ENCODE data around the gene FUT8.

Gene FUT8

DNA sequence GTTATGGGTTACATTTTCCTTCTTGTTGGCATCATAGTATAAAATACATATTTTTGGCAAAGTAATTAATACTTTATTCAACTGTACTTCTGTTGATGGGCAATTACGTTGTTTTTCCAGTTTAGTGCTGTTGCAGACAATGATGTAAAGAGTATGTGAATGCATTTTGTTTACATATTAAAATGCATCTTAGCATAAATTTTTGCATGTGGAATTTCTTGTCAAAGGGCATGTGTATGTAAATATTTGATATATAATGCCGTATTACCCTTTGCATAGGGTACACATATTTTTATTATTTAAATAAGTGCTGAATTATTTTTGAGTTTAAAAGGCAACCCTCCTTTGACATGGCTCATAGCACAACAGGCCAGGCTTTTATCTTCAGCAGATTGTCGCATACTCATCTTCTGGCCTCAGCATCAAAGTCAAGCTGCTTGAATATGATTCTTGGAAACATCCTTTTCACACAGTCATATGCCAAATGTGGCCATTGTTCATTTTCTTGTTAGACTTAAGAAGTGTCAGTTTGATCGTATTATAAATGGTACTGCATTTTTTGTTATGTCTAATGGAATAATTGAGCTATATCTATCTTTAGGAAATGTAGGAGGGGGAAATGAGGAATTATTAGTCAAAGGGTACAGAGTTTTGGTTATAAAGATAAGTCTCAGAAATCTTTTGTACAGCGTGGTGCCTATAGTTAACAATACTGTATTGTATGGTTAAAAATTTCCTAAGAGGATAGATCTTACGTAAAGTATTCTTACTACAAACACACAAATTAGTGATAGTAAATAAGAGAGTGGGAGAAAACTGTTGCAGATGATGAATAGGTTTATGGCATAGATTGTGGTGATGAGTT is 138.5 kb downstream of the FUT8 start:
- Mint-ChIP-seq H3K4me3 (no peak overlapping the region), H3K27ac (no peak overlapping the region), H3K36me3 (peaks cover 0 to 2% of the 10 kb centered on the region in 2 donors), H3K4me1 (peaks cover 8 to 14% of the 10 kb centered on the region in 2 donors), H3K27me3 (no peaks in the 10 kb centered on the region), H3K9me3 (peaks cover 0 to 3% of the 10 kb centered on the region in 2 donors)
- no peak for DNase-seq
- ATAC-seq (replicated peaks) = no peak

DNA sequence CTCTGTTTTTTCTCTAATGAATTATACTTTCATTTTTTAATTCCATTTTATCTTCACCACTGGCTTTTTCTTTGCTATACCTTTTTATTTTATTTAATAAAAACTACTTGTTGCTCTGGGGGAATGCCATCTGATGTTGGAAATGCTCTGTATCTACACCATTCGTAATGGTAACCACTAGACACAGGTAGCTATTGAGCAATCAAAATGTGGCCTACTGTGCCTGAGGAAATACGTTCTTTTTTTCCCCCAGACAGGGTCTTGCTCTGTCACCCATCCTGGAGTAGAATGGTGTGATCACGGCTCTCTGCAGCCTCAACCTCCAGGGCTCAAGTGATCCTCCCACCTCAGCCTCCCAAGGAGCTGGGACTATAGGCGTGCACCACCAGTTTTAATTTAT is 140.2 kb downstream of the FUT8 start:
- H3K9me3 Mint-ChIP-seq = peaks cover 0 to 3% of the 10 kb centered on the region in 2 donors
- H3K4me1 Mint-ChIP-seq = peaks cover 11 to 14% of the 10 kb centered on the region in 2 donors
- no peak overlapping the region for H3K27ac Mint-ChIP-seq
- H3K36me3 Mint-ChIP-seq = peaks cover 0 to 2% of the 10 kb centered on the region in 2 donors
- no peak for DNase-seq
- H3K27me3 Mint-ChIP-seq = no peaks in the 10 kb centered on the region
- no peak overlapping the region for H3K4me3 Mint-ChIP-seq
- ATAC-seq (replicated peaks) = no peak

DNA sequence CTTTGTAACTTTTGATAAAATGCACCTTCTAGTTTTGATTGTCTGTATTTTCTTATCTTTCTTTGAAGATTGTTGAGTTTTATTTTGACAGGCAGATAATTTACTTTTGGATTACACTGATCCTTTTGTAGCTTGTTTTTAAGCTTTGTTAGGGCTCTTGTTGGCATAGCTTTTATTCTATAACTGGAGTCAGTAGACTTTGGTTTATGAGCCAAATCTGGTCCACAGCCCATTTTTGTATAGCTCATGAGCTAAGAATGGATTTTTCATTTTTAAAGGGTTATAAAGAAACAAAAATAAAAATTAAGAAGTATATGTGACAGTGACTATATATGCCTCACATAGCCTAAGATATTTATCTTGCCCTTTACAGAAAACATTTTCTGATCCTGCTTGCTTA is 142.3 kb downstream of the FUT8 start:
- no peaks in the 10 kb centered on the region for H3K27me3 Mint-ChIP-seq
- no peak overlapping the region for H3K4me3 Mint-ChIP-seq
- DNase-seq (no peak), ATAC-seq (replicated peaks) (no peak)
- H3K9me3 Mint-ChIP-seq = peaks cover 0 to 2% of the 10 kb centered on the region in 2 donors
- H3K4me1 Mint-ChIP-seq = peaks cover 8 to 9% of the 10 kb centered on the region in 2 donors
- H3K36me3 Mint-ChIP-seq = peaks cover 0 to 2% of the 10 kb centered on the region in 2 donors
- no peak overlapping the region for H3K27ac Mint-ChIP-seq

DNA sequence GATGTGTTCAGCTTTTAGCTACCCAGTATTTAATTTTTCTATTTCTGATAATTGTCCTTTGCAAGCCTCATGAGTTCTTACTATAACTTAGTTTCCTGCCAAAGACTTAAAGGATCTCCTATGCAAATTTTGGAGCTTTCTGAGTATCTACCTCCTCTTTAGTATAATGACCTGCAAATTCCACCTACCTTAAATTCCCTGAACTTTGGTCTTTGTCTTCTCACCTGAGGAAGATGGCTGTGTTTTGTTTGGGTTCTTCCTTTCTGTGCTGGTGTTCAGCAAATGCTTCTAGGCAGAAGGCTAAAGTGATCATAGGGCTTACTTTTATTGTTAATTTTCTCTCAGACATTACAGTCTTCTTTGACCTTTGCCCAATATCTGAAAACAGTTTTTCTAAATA is 142.8 kb downstream of the FUT8 start:
- ATAC-seq (replicated peaks) (no peak), DNase-seq (no peak)
- H3K4me1 Mint-ChIP-seq = peaks cover 6 to 8% of the 10 kb centered on the region in 2 donors
- H3K36me3 Mint-ChIP-seq = no peaks in the 10 kb centered on the region
- H3K9me3 Mint-ChIP-seq = no peaks in the 10 kb centered on the region
- H3K4me3 Mint-ChIP-seq = no peak overlapping the region
- no peak overlapping the region for H3K27ac Mint-ChIP-seq
- H3K27me3 Mint-ChIP-seq = no peaks in the 10 kb centered on the region

DNA sequence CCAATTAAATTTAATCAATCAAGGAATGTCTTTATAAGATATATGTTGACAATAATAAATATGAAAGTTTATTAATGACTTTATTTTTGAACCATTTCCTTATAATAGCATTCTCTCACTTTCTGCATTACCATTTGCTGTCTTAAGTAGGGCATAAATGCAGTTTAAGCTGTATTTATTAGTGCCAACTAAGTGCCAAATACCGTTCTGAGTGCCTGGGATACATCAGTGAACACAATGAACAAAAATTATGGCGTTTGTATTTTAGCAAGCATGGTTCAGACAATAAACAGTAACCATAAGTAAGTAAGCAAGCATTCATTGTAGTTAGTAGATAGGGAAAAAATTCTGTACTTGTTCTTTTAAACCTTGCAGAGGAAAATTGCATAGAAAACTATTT is 145.8 kb downstream of the FUT8 start:
- no peak overlapping the region for H3K27ac Mint-ChIP-seq
- peaks cover 2 to 8% of the 10 kb centered on the region in 2 donors for H3K4me1 Mint-ChIP-seq
- H3K36me3 Mint-ChIP-seq = peaks cover 3 to 6% of the 10 kb centered on the region in 2 donors
- DNase-seq = no peak
- no peaks in the 10 kb centered on the region for H3K9me3 Mint-ChIP-seq
- no peak for ATAC-seq (replicated peaks)
- no peaks in the 10 kb centered on the region for H3K27me3 Mint-ChIP-seq
- H3K4me3 Mint-ChIP-seq = no peak overlapping the region

DNA sequence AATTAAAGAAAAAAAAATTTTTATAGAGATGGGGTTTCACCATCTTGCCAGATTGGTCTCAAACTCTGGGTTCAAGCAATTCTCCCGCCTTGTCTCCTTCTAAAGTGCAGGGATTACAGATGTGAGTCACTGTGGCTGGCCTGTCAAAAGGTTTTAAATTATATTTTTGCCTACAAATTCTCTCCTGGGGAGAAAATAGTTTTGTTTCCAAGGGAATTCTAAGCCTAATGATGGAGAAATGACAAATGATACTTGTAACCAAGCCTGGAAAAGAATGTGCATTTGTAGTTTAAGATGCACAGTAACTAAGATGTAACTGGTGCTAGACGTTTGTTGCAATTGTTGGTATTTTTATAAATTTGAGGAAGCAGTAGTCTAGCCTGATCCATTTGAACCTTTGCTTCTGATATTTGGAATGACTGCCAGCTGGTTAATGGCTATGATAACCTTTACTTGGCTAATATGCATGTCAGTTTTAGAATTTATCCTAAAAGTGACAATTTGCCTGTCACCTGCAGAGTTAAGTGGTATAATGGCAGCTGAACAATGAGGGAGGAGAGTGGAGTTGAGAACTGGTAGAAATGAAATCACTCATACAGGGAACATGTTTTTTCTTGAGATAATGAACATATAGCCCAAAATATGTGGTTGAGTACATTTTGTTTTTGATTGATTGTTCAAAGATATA is 148.0 kb downstream of the FUT8 start:
- no peak for DNase-seq
- no peaks in the 10 kb centered on the region for H3K27me3 Mint-ChIP-seq
- H3K4me3 Mint-ChIP-seq = no peak overlapping the region
- peaks cover 10 to 18% of the 10 kb centered on the region in 2 donors for H3K36me3 Mint-ChIP-seq
- peaks cover 2 to 8% of the 10 kb centered on the region in 2 donors for H3K4me1 Mint-ChIP-seq
- no peak for ATAC-seq (replicated peaks)
- H3K9me3 Mint-ChIP-seq = peaks cover 0 to 3% of the 10 kb centered on the region in 2 donors
- no peak overlapping the region for H3K27ac Mint-ChIP-seq

DNA sequence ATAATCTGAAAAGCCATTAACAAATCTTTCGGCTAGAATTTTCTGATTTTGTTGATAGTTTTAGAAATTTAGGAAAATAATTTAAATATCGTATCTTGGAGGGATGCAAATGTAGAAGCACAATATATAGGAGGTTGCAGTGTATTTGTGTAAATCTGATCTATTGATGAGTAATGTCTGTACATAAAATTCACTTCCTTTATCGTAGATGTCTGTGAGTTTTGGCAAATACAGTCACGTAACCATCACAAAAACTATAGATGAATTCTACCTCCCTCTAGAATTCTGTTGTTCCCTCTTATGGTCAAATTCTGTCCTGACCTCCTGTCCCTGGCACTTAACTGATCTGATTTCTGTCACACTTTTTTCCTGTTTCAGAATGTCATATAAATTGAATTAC is 151.8 kb downstream of the FUT8 start:
- no peak overlapping the region for H3K4me3 Mint-ChIP-seq
- peaks cover 13 to 19% of the 10 kb centered on the region in 2 donors for H3K4me1 Mint-ChIP-seq
- H3K9me3 Mint-ChIP-seq = peaks cover 0 to 3% of the 10 kb centered on the region in 2 donors
- peaks cover 10 to 29% of the 10 kb centered on the region in 2 donors for H3K36me3 Mint-ChIP-seq
- H3K27me3 Mint-ChIP-seq = no peaks in the 10 kb centered on the region
- DNase-seq (no peak), ATAC-seq (replicated peaks) (no peak)
- no peak overlapping the region for H3K27ac Mint-ChIP-seq

DNA sequence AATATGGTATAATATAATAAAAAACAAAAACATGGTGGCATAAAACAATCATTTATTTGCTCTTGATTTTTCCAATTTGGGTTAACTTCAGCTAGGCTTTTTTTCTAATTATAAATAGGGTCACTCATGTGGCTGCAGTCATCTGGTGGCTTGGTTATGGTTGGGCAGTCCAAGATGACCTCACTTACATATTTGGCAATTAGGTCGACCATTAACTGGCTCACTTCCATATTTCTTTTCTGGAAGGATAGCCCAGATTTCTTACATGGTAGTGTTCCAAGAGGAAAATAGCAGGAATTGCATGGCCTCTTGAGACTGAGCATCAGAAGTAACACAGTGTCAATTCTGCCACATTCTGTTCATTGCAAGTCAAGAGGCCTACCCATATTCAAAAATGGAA is 153.4 kb downstream of the FUT8 start:
- Mint-ChIP-seq H3K27ac (no peak overlapping the region), H3K4me3 (no peak overlapping the region), H3K9me3 (peaks cover 0 to 3% of the 10 kb centered on the region in 2 donors), H3K4me1 (peaks cover 11 to 13% of the 10 kb centered on the region in 2 donors), H3K27me3 (no peaks in the 10 kb centered on the region), H3K36me3 (peaks cover 10 to 29% of the 10 kb centered on the region in 2 donors)
- ATAC-seq (replicated peaks) = no peak
- DNase-seq = no peak

DNA sequence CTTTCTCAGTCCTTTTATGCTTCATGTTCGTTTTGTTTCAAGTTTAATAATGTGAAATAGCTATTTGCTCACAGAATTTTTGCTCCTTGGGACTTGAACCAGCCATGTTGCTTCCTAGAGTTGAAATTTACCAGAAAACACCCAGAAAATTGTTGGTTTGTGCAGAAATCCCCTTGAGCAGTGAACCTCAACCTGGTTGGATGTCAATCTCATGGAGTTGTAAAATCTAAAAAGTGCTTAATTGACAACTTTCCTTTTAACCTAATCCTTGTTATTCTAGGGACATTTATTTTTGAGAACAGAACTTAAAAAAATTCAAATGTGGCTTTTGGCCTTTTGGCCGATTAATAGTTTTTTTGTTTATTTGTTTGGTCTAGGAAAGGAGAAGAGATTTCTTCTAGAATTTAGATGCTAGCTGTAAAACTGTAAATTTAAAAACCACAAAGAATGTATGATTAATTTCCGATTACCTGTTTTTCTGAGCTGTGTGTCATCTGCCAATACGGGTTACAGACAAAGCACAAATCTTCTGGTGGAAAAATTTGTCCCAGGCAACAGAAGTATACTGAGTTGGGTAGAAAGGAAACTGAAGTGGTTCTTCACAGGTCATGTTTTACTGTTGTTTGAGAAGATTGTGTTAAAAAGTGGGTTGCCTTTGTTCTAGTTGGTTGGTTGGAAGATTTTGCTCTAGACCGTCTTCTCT is 154.4 kb downstream of the FUT8 start:
- peaks cover 0 to 3% of the 10 kb centered on the region in 2 donors for H3K9me3 Mint-ChIP-seq
- H3K36me3 Mint-ChIP-seq = peaks cover 10 to 29% of the 10 kb centered on the region in 2 donors
- ATAC-seq (replicated peaks) = peak in 1 of 2 donors; percentile 57
- H3K4me1 Mint-ChIP-seq = peaks cover 11 to 13% of the 10 kb centered on the region in 2 donors
- no peak for DNase-seq
- no peak overlapping the region for H3K4me3 Mint-ChIP-seq
- peak overlapping the region; percentile 21 for H3K27ac Mint-ChIP-seq
- no peaks in the 10 kb centered on the region for H3K27me3 Mint-ChIP-seq

DNA sequence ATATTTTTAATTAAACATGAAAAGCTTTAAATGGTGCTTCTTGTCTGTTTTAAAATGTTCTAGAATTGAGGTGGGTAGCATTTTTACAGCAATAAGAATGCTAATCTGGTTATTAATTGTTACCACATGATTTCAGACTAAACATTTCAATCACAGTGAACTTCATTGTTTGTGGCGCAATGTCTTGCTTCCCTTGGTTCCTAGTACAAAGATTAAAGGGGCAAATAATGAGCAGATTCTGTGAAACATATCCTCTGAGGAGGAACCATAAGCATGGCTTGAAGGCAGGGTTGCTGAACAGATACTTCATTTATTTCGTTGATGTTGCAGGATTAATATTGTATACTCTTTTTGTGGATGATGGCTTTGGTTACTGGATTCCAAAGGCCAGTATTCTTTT is 162.1 kb downstream of the FUT8 start:
- Mint-ChIP-seq H3K9me3 (peaks cover 0 to 2% of the 10 kb centered on the region in 2 donors), H3K27ac (no peak overlapping the region), H3K36me3 (peaks cover 13 to 21% of the 10 kb centered on the region in 2 donors), H3K4me1 (peaks cover 7 to 14% of the 10 kb centered on the region in 2 donors), H3K27me3 (no peaks in the 10 kb centered on the region), H3K4me3 (no peak overlapping the region)
- no peak for DNase-seq
- no peak for ATAC-seq (replicated peaks)

DNA sequence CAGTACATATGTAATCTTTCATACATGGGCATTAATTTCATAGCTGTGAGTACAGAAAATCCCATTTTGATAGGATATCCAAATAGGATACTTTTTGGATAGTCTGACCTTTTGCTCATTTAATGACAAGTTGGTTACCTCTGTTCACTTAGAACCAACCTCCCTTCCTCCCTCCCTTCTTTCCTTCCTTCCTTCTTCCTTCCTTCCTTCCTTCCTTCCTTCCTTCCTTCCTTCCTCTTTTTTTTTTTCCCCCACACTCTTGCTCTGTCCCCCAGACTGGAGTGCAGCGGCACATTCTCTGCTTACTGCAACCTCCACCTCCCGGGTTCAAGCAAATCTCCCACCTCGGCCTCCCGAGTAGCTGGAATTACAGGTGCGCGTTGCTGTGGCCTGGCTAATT is 162.9 kb downstream of the FUT8 start:
- H3K36me3 Mint-ChIP-seq = peaks cover 13 to 21% of the 10 kb centered on the region in 2 donors
- no peaks in the 10 kb centered on the region for H3K27me3 Mint-ChIP-seq
- no peak overlapping the region for H3K27ac Mint-ChIP-seq
- no peak for ATAC-seq (replicated peaks)
- H3K4me3 Mint-ChIP-seq = no peak overlapping the region
- peaks cover 7 to 14% of the 10 kb centered on the region in 2 donors for H3K4me1 Mint-ChIP-seq
- H3K9me3 Mint-ChIP-seq = peaks cover 0 to 2% of the 10 kb centered on the region in 2 donors
- no peak for DNase-seq

DNA sequence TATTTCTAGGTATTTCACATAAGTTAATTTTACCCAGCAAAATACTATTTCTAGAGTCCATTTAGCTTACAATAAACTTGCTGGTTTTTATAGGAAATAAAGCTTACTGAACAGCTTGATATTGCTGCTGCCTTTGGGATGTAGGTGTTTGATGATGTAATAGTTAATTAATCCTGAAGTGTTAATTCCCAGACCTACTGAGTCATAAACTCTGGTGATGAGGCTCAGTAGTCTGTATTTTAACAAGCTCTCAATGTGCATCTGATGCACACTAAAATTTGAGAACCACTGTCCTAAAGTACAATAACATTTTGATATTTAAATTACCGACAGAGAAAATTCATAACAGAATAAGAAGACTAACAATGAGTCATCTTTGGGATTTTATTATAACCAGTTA is 168.4 kb downstream of the FUT8 start:
- DNase-seq (no peak), ATAC-seq (replicated peaks) (no peak)
- Mint-ChIP-seq H3K9me3 (peaks cover 0 to 1% of the 10 kb centered on the region in 2 donors), H3K36me3 (peaks cover 8 to 11% of the 10 kb centered on the region in 2 donors), H3K4me3 (no peak overlapping the region), H3K4me1 (peaks cover 2 to 5% of the 10 kb centered on the region in 2 donors), H3K27ac (no peak overlapping the region), H3K27me3 (no peaks in the 10 kb centered on the region)

DNA sequence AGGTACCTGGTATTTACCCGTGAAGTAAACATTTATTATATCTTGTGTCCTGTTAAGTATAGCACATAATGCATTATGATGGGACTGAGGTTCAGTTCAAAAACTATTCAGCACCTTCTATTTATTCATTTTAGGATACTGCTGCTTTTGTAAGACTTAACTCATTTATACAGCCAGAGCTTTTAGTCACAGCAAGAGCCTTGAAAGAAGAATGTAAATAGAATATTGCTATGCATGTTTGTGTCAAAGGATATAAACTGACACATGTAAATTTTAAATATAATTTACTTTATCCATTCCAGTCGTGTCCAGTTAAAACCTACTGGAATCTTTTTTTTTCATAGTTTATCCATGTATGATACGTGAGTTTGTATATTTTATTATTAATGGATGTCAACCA is 168.8 kb downstream of the FUT8 start:
- Mint-ChIP-seq H3K4me1 (peaks cover under 1 to 5% of the 10 kb centered on the region in 2 donors), H3K36me3 (peaks cover 4 to 7% of the 10 kb centered on the region in 2 donors), H3K9me3 (no peaks in the 10 kb centered on the region), H3K27ac (no peak overlapping the region), H3K4me3 (no peak overlapping the region), H3K27me3 (no peaks in the 10 kb centered on the region)
- no peak for DNase-seq
- ATAC-seq (replicated peaks) = no peak

DNA sequence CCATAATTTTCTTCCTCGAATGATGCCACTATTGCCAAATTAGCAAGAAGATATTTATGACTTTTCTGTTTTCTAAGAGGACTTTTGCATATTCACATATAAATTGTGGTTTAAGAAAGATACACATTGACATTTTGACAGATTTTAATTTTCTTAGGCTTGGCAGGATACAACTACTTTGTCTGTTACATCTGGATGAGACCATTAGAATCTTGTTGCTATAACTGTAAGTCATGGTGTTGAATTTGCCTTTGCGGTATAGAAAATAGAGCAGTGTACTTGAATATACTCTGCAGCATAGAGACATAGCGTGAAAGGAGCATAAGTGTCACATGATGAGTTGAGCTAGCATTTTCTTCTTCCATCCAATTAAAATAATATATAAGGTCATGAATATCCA is 169.3 kb downstream of the FUT8 start:
- ATAC-seq (replicated peaks) = no peak
- no peak overlapping the region for H3K4me3 Mint-ChIP-seq
- H3K4me1 Mint-ChIP-seq = peaks cover 0 to 5% of the 10 kb centered on the region in 2 donors
- DNase-seq = no peak
- no peaks in the 10 kb centered on the region for H3K9me3 Mint-ChIP-seq
- no peak overlapping the region for H3K27ac Mint-ChIP-seq
- peaks cover 2 to 4% of the 10 kb centered on the region in 2 donors for H3K36me3 Mint-ChIP-seq
- no peaks in the 10 kb centered on the region for H3K27me3 Mint-ChIP-seq

Data from stimulated activated naive B cell treated with anti-CD40 and anti-IgM and Interleukin-4, amounts not matched to agents 10 μg/mL and 1 μg/mL and 100 μg/mL, for 72 hours (primary cell).